T1000 (cell line): Measurements from ENCODE around the gene MYO16.
A peak's percentile ranks its signal among the peaks of the same experiment; 100 is the strongest.

ENCODE experiments used
- DNase-seq: peaks from one replicate; lab custom pipeline; 2025; ENCODE audit warnings: mixed read lengths; lab: John Stamatoyannopoulos, UW

MYO16 gene

DNA sequence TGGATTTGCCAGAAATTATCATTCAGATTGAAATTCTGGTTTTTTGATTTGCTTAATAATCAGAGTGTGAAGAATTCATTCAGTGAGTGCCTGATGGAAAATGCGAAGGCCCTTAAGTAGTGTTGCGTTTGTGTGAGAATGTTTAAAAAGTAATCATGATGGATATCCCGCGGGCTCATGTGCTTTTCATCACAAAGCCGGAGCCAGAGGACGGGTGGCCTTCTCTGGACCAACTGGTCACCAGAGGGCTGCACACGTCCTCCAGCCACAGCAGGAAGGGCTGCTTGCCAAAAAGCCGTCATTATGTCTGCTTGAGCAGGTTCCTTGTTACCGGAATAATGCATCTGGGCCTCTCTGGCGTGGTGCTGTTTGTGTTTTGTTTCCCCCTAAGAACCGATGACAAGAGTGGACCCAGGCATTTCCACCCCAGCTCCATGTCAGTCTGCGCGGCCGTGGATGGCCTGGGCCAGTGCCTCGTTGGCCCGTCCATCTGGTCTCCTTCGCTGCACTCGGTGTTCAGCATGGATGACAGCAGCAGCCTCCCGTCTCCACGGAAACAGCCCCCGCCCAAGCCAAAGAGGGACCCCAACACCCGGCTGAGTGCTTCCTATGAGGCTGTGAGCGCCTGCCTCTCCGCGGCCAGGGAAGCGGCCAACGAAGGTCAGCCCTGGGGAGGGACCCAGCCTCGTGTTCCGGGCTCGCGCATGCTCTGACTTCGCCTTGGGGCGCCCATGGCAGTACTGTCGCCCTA lies 497.7 kb downstream of the MYO16 start:
- no peak for DNase-seq

DNA sequence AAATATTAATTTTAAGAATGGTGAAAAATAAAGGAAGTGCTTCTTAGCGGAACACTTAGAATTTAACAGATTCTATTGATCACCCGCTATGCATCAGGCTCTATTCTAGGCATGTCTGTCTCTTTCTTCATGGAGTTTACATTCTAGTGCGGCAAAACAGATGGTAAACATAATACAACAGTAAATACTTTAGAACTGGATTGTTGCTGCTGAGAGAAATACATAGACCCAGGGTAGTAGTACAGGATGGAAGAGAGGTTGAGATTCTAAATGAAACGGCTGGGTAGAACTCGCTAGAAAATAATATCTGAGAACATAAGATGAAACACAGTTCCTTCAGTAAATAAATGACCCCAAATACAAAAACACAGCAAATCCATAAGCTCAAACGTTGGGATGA lies 498.7 kb downstream of the MYO16 start:
- DNase-seq = no peak

DNA sequence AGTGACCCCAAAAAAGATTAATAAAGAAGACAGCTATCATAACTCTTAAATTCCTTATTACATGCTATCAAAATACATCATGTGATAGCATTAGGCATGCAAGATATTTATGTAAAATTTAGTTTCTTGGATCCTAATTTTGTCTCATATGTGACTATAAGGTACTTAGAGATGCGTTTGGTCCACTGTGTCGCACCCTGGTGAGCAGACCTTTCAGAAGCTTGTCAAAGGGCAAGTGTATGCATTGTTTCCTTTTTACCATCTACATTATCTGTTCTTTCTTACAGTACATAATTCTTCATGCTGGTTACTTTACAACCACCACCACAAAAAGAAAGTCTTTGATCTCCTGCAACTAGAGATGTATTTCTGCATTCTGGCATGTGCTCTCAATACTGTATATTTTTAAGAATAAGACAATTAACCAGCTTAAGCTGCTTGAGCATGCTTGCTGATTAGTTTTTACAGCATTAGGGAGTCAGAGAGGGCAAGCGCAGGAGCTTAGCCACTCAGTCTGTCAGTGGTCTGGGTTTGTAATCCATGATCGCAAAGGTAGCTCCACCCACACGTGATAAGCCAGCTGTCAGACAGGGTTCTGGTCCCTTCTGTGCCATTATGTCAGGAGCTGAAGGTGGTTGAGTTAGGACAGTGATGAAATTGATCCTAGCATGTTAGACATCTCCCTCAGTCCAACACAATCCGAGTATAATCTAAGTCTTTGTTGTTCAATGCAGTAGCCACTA lies 500.9 kb downstream of the MYO16 start:
- no peak for DNase-seq

DNA sequence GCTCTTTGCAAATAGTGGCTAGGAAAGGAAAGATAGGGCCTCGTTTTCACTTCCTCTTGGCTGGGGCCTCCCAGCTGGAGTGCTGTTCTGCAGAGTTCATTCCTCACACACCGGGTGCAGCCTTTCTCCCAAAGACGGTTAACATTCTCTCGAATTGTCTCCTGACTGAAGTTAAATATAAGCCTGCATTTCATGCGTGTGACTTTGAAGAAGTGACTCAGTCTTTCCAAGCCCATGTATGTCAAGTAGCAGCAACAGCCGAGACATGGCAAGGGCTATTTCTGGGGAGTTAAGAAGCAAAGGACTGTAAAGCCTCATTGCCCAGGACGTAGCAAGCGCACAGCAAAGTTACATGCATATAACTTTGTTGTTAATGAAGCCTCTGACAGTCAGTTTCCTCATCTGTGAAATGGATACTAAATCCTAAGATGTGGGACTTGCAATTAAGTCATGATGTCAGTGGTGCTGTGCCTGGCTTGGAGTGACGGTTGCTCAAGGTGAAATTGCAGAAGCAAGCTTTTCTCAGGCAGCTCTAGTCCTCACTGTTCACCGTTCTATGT lies 502.4 kb downstream of the MYO16 start:
- no peak for DNase-seq

DNA sequence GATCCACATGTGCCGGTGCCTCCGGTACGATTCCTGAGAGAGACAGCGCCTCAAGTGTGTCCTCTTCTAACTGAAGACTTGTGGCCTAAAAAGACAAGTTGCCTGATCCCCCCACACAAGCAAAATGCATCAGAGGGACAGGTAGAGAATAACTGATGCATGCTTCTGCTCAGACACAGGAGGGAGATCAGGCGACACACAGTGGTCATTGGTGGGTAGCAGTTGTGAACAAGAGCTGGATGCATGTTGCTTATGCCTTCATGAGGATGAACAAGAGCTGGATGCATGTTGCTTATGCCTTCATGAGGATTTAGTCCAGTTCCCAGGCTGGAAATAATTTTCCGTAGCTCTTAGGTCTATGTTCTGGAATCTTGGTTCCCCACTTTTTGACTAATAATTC lies 505.6 kb downstream of the MYO16 start:
- no peak for DNase-seq

DNA sequence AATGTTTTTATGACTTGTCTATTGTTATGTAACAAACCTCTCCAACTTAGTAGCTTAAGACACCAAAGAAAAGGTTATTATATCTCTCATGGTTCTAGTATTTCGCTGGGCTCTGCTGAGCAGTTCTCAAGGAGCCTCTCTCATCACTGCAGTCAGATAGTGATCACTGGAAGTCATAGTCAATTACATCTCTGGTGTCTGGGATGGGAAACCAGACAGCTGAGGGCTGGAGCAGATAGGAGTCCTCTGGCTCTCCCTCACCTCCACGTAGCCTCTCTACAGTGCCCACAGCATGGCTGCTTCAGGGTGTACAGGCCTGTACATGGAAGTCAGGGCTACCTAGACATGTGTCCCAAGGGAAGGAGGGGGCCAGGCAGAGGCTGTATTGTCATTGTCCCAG lies 507.5 kb downstream of the MYO16 start:
- DNase-seq = no peak

DNA sequence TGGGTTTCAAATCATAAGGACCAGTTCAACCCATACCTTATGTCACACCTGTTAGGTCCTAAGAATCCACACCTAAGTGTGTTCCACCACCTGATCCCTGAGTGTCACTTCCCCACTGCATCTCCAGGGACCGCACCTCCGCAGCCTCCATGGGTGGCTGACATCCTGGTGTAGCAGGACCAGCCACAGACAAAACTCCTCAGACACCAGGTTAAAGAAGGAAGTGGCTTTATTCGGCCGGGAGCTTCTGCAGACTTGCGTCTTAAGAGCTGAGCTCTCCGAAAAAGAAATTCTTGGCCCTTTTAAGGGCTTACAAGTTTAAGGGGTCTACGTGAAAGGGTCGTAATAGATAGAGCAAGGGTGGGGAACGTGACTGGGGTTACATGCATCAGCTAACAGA lies 509.9 kb downstream of the MYO16 start:
- DNase-seq = no peak

DNA sequence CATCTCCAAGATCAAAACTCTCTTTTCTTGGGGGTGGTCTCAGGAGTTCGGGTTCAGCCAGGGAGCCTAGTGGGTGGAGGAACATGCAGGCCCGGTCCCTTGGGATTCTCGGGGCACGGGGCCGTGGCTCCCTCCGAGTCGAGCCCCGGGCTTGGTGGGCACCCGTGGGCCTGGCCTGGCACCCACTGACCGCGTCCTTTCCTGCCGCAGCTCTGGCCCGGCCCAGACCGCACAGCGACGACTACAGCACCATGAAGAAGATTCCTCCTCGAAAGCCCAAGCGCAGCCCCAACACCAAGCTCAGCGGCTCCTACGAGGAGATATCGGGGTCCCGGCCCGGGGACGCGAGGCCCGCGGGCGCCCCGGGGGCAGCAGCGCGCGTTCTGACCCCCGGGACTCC lies 510.6 kb downstream of the MYO16 start:
- no peak for DNase-seq

DNA sequence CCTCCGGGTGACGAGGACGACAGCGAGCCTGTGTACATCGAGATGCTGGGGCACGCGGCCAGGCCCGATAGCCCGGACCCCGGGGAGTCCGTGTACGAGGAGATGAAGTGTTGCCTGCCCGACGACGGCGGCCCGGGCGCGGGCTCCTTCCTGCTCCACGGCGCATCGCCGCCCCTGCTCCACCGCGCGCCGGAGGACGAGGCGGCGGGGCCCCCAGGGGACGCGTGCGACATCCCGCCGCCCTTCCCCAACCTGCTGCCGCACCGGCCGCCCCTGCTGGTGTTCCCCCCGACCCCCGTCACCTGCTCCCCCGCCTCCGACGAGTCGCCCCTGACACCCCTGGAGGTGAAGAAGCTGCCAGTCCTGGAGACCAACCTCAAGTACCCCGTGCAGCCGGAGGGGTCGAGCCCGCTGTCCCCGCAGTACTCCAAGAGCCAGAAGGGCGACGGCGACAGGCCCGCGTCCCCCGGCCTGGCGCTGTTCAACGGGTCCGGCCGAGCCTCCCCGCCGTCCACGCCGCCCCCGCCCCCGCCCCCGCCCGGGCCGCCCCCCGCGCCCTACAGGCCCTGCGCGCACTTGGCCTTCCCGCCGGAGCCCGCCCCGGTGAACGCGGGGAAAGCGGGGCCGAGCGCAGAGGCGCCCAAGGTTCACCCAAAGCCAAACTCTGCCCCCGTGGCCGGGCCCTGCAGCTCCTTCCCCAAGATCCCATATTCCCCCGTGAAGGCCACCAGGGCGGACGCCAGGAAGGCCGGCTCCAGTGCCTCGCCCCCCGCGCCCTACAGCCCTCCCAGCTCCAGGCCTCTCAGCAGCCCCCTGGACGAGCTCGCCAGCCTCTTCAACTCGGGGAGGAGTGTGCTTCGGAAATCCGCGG lies 511.3 kb downstream of the MYO16 start:
- no peak for DNase-seq

DNA sequence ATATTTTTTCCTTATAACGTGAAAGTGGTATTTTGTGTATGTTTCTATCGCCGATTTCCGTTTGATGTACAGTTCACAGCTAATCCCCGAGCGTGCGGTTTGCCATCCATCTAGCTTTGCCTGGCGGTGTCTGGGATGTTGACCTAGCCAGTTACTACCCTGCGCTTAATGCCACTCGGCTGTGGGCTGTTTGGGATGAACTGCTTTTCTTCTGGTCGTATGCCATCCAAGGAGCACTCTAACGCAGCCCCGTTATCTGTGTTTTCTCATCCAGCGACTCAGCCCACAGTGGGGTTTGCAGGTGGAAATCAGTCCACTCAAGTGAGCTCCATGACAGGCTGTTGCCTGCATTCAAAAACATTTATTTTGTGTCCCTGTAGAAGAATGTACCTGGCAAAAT lies 512.3 kb downstream of the MYO16 start:
- DNase-seq = no peak

DNA sequence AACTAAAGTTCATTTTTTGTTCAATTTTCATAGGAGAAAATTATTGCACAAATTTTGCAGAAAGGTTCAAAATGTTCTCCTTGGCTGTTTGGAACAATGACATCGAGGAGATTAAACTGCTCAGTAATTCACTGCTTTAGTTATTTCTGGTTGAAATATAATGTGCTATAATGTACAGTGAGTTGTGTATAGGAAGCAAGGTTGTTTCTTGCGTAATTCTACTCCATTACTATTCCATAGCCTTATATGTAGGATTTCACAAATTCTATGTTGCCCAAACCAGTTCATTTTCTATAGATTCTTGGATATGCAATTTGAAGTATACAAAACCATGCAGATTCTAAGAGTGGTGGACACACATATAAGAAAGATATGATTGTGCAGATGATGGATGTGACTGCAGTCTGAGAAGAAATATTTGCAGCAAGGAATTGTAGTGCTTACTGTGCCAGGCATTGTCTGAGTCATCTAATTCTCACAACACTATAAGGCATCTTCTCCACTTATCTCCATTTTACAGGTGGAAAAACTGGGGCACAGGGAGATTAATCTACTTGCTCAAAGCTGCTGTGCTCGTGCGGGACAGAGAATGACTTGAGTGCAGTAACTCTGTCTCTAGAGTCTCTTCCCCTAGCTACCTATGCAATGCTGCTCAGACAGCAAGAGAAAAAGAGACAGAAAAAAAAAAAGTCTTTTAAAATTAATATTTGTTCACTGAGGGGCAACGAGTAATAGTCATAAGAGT lies 515.5 kb downstream of the MYO16 start:
- no peak for DNase-seq

DNA sequence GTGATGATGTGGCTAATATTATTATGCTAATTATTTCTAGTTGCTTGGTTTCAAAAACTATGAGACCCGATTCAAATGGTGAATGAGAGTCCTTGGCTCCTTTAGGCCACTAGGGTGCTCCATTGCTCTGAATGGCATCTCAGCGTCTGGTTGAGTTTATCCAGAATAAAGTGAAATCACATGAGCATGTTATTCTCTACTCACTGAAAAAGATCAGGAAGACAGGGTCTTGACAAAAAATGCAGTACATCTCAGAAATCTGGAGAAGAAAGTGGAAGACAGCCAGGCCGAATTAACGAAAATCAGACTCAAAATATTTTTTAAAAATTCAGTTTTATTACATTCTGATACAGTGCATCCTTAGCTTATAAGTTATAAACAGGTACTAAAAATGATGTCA lies 516.2 kb downstream of the MYO16 start:
- peak; percentile 16 for DNase-seq

DNA sequence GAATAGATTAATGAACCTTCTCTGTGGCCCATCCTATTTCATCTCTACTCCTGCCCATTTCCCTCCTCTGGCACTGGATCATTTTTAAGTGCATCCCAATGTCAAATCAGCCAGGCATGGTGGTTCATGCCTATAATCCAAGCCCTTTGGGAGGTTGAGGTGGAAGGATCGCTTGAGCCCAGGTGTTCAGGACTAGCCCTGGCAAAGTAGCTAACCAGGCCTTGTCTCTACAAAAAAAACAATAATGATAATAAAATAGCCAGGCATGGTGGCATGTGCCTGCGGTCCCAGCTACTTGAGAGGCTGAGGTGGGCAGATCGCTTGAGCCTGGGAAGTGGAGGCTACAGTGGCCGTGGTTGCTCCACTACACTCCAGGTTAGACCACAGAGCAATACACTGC lies 517.0 kb downstream of the MYO16 start:
- DNase-seq = no peak

DNA sequence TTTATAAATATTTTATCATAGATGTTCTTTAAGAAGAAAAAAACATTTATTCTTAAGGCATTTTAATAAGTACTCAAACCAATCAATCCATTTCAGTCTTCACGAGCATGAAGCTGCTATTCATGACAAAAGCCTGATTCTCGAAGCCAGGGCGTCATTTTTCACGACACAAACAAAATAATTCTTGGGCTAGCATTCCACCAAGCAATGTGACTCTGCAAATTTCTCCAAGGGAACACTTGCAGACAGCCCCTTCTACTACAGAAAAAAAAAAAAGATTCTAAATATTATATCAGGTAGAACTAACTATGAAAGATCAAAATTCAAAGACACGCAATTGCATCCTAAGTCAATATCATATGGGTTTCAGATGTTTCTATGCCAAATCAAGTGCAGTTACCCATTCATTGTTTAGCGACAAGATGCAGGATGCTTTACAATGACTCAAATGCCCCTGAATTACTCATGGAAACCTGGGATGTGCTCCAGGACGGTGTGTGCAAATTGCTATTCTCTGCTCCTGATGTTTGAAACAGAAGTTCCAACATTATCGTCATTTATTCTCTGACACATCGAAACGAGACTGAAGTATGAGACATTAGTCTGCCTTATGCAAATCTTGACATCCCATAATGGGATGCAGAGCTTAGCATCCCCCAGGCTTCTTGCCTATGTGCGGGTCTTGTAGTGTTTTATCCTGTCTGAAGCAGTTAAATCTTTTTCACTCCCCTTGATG lies 517.7 kb downstream of the MYO16 start:
- peak; percentile 19 for DNase-seq

DNA sequence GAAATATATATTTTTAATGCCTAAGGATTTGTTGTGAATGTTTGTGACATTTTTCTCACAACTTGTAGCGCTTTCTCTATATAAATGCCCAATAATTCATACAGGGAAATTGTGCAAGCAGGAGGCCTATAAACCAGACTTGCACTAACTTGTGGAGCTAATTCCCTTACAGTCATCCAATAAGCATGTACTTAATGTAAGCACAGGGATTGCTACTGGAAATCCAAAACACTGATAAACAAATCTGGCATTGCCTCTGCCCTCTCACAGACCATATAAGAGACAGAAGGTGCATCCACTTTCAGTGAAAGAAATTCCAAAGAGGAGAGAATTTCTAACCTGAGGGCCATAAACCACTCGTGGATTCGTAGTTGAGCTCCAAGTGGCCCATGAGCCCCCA lies 518.8 kb downstream of the MYO16 start:
- no peak for DNase-seq

DNA sequence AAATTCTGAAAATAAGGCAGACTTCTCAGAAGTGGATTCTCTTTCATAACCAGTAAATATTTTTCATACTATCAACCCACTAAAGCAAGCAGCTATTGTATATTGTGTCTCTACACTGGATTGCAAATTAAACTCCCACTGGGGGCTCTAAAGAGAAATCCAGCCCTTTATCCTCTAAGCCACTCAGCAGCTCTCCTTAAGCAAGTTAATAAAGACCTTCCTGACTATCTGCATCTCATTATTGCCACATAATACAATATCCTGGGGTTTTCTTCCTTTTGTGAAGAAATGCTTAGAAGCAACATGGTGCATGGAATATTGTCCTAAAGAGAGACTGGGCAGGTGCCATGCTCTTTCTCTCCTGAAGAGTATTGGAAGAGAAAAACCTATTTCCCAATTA lies 521.3 kb downstream of the MYO16 start:
- no peak for DNase-seq

DNA sequence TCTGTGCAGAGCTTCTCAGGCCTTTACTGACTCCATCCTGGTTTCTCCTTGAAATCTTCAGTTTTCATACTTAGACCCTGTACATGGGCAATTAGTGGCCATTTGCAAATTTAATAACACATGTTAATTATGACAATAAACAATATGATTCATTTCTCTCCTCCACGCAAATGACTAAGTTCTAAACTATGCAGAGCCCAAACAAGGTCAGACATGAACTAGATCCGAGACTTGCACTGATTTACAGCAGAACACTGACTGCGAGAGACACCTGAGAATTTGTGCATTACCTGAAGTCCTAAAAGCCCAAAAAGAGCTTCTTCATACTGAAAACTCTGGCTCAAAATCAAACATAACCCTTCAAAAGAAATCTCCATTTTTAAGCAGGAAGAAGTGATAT lies 521.8 kb downstream of the MYO16 start:
- DNase-seq = no peak

DNA sequence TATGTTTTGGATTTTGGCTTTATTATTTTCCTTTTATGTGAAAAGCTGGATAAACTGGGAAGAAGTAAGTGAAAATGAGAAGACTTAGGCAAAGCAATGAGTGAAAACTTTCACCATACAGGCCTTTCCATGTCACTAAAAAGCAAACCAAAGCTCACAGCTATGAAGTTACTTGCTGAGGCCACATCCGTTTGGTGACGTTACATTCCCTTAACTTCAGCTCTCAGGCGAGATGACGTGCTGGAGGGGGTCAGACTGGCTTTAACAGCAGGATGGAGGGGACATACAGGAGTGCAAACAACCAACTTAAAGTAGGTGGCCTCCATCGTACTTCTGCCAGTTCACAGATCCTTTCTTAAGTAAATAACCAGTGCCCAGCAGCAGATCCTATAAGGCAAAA lies 522.3 kb downstream of the MYO16 start:
- no peak for DNase-seq

DNA sequence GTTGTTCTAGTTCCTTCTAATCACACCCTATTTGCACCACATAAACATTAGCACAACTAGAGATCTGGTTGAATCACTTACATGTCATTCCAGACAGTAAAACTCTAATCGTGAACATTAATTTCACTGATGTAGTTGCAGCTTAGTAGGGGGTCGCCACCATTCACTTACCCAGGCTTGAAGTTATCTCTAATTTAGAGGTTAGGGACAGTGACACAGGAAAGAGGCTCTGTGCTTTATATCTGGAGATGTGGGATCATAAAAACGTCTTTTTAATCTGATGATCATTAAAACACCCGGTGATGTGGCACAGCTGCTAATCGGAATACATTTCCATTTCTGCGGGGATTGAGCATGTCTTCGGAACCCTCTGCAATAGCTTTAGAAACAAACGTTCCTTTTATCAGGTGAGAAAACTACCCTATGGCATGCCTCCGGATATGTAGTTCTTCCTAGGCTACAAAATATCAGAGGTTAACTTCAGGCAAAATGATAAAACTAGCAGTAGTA lies 523.0 kb downstream of the MYO16 start:
- no peak for DNase-seq

DNA sequence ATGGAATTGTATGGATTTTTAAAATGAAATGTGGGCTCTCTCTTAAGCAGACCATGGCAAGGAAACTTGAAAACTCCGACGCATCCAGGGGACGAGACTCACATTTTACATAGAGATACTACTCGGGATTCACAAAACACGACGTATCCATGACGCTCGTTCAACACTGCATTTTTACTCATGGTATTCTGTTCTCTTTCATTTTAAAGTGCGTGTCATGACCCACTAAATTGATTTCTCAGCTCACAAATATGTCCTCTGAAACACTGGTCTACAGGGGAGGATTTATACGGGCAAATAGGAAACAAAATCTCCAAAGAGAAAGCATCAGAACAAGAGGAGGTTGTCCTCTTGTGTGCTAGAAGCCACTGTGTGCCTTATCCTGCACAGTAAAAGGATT lies 523.5 kb downstream of the MYO16 start:
- DNase-seq = no peak

DNA sequence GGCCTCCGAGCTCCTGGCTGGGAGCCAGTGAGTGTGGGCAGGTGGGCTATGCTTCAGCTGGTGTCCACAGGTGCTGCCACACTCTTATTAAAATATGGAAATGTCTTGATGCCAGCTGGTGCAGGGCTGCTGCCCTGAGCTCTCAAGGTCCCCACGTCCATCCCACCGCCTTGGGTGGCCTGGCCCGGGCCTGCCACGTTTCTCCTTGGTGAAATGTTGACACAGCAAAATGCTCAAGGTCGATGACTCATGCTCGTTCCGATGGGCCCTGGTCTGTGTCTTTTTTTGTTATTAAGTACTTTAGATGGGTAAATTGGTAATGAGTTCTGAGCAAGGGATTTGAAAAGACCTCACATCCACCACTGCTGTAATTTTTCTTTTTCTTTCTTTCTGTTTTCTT lies 524.7 kb downstream of the MYO16 start:
- DNase-seq = no peak
